HEK293T (cell line): ENCODE data around the gene GTF3C5.

Experiments used
- ELF4 ChIP-seq: fragments of 450-650 bp; IDR thresholded peaks from 2 replicates; pipeline ENCODE4 v1.6.1; 2017; ENCODE audit warnings: antibody characterized with exemption
- SUZ12 ChIP-seq: fragments of 450-650 bp; IDR thresholded peaks from 2 replicates; pipeline ENCODE4 v1.6.1; 2016; ENCODE audit warnings: mild to moderate bottlenecking
- TF ChIP-seq, protein P1 (sequence below): fragments of 450-650 bp; IDR thresholded peaks from 2 replicates; pipeline ENCODE4 v1.6.1; 2016

DNA sequence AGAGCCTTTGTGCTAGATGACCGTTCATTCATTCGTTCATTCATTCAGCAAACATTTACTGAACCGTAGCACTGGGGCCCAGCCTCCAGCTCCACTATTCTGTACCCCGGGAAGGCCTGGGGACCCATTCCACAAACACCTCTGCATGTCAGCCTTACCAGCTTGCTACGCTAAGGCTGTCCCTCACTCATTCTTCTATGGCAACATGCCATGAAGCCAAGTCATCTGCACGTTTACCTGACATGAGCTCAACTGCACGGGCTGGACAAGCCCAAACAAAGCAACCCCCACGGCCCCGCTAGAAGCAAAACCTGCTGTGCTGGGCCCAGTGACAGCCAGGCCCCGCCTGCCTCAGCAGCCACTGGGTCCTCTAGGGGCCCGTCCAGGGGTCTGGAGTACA lies 37.0 kb downstream of the GTF3C5 start:
- TF ChIP-seq SUZ12 (no peak), ELF4 (no peak)
- TF ChIP-seq, protein P1, sequence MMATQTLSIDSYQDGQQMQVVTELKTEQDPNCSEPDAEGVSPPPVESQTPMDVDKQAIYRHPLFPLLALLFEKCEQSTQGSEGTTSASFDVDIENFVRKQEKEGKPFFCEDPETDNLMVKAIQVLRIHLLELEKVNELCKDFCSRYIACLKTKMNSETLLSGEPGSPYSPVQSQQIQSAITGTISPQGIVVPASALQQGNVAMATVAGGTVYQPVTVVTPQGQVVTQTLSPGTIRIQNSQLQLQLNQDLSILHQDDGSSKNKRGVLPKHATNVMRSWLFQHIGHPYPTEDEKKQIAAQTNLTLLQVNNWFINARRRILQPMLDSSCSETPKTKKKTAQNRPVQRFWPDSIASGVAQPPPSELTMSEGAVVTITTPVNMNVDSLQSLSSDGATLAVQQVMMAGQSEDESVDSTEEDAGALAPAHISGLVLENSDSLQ: no peak
